ENCODE measurements around the gene DPAGT1. TPM values are rescaled to one million over a fixed set of nuclear protein-coding genes. Genes with fewer than 3 reads are reported as not detected.

DPAGT1 gene
- total RNA-seq, 1 experiment from 2014 or later, result 45.1 TPM

DNA sequence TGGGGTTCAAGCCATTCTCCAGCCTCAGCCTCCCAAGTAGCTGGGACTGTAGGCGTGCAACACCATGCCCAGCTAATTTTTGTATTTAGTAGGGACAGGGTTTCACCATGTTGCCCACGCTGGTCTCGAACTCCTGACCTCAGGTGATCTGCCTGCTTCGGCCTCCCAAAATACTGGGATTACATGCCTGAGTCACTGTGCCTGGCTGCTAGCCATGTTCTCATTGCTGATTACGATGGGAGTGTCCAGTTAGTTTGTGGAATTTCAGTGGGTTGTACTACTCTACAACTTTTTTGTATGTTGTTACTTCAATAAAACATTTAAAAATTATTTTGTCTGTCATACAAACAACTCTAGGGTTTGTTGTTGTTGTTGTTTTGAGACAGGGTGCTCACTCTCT, 38.9 kb downstream of the DPAGT1 start:
- no peaks in the 10 kb centered on the region for H3K9me3 ChIP-seq (ENCODE audit: control insufficient read depth in 1 of 2, insufficient read depth in 1 of 2, low read depth in 1 of 2, low read length in 2 of 2)
- no peak overlapping the region for H3K9ac ChIP-seq (ENCODE audit: low read length)
- H3K27ac ChIP-seq (ENCODE audit: low read depth, low read length), result no peak overlapping the region
- peaks cover 1% of the 10 kb centered on the region for H3K79me2 ChIP-seq (ENCODE audit: insufficient read depth, low read length)
- TF ChIP-seq CEBPB (IDR thresholded peaks at IDR 0.05; ENCODE audit: low read depth) (0 out of 2 replicates have a peak, but pooled peaks have one; percentile 18), JUND (IDR thresholded peaks at IDR 0.05) (0 out of 2 replicates have a peak, but pooled peaks have one; percentile 18), POLR2A (IDR thresholded peaks at IDR 0.05; ENCODE audit: borderline replicate concordance, extremely low read depth, insufficient read depth, insufficient read length) (no peak), FOSL1 (IDR thresholded peaks at IDR 0.05; ENCODE audit: low read depth) (no peak)
- RAD21 ChIA-PET (ENCODE audit: low non-redundant PET in 1 of 2, low total read pairs in 2 of 2, uncharacterized antibody in 2 of 2, unreplicated experiment in 2 of 2), result no interaction called here
- ATAC-seq (no peak), DNase-seq (ENCODE audit: low read depth, low spot score) (no peak)
- H3K27me3 ChIP-seq (ENCODE audit: insufficient read depth, low read length), result no peaks in the 10 kb centered on the region
- CTCF ChIA-PET, result no interaction called here
- H4K20me1 ChIP-seq (ENCODE audit: insufficient read depth), result no peaks in the 10 kb centered on the region
- H3K9me2 ChIP-seq (ENCODE audit: insufficient read depth), result no peaks in the 10 kb centered on the region
- intact Hi-C loops (cut with micrococcal nuclease), result no loop called here
- POLR2A ChIA-PET, result interaction anchor here (0.6 to 1.0 kb wide), 2 partner anchors 29 to 39 kb away, joined by 3 to 4 read pairs; partner anchors contain the start of gene DPAGT1
- no peak overlapping the region for H3K4me3 ChIP-seq (replicated peaks in 1 of 2; ENCODE audit: low read depth in 1 of 2, low read length in 2 of 2)
- no peaks in the 10 kb centered on the region for H3K36me3 ChIP-seq (ENCODE audit: control insufficient read depth in 1 of 2, insufficient read depth in 2 of 2, low read length in 2 of 2)
- BruUV-seq (replicated peaks), result no TSS peak
- peaks cover 12 to 27% of the 10 kb centered on the region in 2 experiments for H3K4me1 ChIP-seq (ENCODE audit: control insufficient read depth in 1 of 2, insufficient read depth in 2 of 2, low read length in 2 of 2)
- peak overlapping the region; percentile 44 for H3K4me2 ChIP-seq (ENCODE audit: low read length)
- no peak overlapping the region for H2AFZ ChIP-seq (ENCODE audit: low read depth, low read length, poor library complexity, severe bottlenecking)

DNA sequence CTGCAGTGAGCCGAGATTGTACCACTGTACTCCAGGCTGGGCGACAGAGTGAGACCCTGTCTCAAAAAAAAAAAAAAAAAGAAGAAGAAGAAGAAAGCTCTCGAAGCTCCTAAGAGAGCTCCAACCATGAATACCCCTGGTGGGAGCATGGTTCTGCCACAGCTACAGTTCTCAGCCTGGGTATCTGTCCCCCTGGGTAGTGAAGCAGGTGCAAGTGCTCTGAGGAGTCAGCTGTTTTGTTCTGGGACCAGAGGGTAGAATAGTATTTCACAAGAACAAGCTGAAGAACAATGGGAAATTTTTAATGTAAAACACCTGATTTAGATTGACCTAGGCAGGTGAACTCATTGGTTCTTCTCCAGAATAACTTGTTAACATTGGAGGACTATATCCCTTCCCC, 40.4 kb downstream of the DPAGT1 start:
- ChIA-PET POLR2A (interaction anchor here (1.1 kb wide), 1 partner anchor 24 kb away, joined by 3 read pairs; the partner anchor contains the start of gene HMBS), RAD21 (ENCODE audit: low non-redundant PET in 1 of 2, low total read pairs in 2 of 2, uncharacterized antibody in 2 of 2, unreplicated experiment in 2 of 2) (interaction anchor here in 1 of 2 experiments (0.7 kb wide), 1 partner anchor 33 kb away, joined by 9 read pairs; no protein-coding TSS in a partner anchor), CTCF (no interaction called here)
- H3K9me3 ChIP-seq (ENCODE audit: control insufficient read depth in 1 of 2, insufficient read depth in 1 of 2, low read depth in 1 of 2, low read length in 2 of 2), result no peaks in the 10 kb centered on the region
- no peaks in the 10 kb centered on the region for H3K36me3 ChIP-seq (ENCODE audit: control insufficient read depth in 1 of 2, insufficient read depth in 2 of 2, low read length in 2 of 2)
- no peak overlapping the region for H3K4me2 ChIP-seq (ENCODE audit: low read length)
- no peak overlapping the region for H3K4me3 ChIP-seq (replicated peaks in 1 of 2; ENCODE audit: low read depth in 1 of 2, low read length in 2 of 2)
- H4K20me1 ChIP-seq (ENCODE audit: insufficient read depth), result no peaks in the 10 kb centered on the region
- intact Hi-C loops (cut with micrococcal nuclease), result no loop called here
- no peak overlapping the region for H2AFZ ChIP-seq (ENCODE audit: low read depth, low read length, poor library complexity, severe bottlenecking)
- TF ChIP-seq ZNF274 (IDR thresholded peaks at IDR 0.05; ENCODE audit: low read depth, low read length) (no peak), JUND (IDR thresholded peaks at IDR 0.05) (no peak), RAD21 (IDR thresholded peaks at IDR 0.05; ENCODE audit: low read depth) (no peak), POLR2A (IDR thresholded peaks at IDR 0.05; ENCODE audit: borderline replicate concordance, extremely low read depth, insufficient read depth, insufficient read length) (no peak), CEBPB (IDR thresholded peaks at IDR 0.05; ENCODE audit: low read depth) (no peak), EGR1 (IDR thresholded peaks at IDR 0.05; ENCODE audit: low read depth) (no peak), FOSL1 (IDR thresholded peaks at IDR 0.05; ENCODE audit: low read depth) (no peak), POLR2AphosphoS5 (IDR thresholded peaks at IDR 0.05; ENCODE audit: low read depth, low read length) (no peak), SRF (IDR thresholded peaks at IDR 0.05; ENCODE audit: low read depth) (no peak), REST (IDR thresholded peaks at IDR 0.05; ENCODE audit: low read depth) (no peak), SIN3A (IDR thresholded peaks at IDR 0.05; ENCODE audit: low read depth) (no peak), YY1 (IDR thresholded peaks at IDR 0.05; ENCODE audit: extremely low read depth, insufficient replicate concordance, low read depth, low read length) (no peak), ZFX (IDR thresholded peaks at IDR 0.05) (no peak)
- TF ChIP-seq, protein P1, sequence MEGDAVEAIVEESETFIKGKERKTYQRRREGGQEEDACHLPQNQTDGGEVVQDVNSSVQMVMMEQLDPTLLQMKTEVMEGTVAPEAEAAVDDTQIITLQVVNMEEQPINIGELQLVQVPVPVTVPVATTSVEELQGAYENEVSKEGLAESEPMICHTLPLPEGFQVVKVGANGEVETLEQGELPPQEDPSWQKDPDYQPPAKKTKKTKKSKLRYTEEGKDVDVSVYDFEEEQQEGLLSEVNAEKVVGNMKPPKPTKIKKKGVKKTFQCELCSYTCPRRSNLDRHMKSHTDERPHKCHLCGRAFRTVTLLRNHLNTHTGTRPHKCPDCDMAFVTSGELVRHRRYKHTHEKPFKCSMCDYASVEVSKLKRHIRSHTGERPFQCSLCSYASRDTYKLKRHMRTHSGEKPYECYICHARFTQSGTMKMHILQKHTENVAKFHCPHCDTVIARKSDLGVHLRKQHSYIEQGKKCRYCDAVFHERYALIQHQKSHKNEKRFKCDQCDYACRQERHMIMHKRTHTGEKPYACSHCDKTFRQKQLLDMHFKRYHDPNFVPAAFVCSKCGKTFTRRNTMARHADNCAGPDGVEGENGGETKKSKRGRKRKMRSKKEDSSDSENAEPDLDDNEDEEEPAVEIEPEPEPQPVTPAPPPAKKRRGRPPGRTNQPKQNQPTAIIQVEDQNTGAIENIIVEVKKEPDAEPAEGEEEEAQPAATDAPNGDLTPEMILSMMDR (IDR thresholded peaks at IDR 0.05 in 2 of 3, conservative IDR thresholded peaks at IDR 0.05 in 1 of 3; ENCODE audit: borderline replicate concordance in 1 of 3, insufficient read depth in 1 of 3, low read depth in 2 of 3, low read length in 2 of 3), result no peak
- no peak overlapping the region for H3K27ac ChIP-seq (ENCODE audit: low read depth, low read length)
- H3K9ac ChIP-seq (ENCODE audit: low read length), result no peak overlapping the region
- H3K27me3 ChIP-seq (ENCODE audit: insufficient read depth, low read length), result no peaks in the 10 kb centered on the region
- no TSS peak for BruUV-seq (replicated peaks)
- DNase-seq (ENCODE audit: low read depth, low spot score), result no peak
- H3K79me2 ChIP-seq (ENCODE audit: insufficient read depth, low read length), result peaks cover 4% of the 10 kb centered on the region
- ATAC-seq, result no peak
- peaks cover 10 to 19% of the 10 kb centered on the region in 2 experiments for H3K4me1 ChIP-seq (ENCODE audit: control insufficient read depth in 1 of 2, insufficient read depth in 2 of 2, low read length in 2 of 2)
- H3K9me2 ChIP-seq (ENCODE audit: insufficient read depth), result no peaks in the 10 kb centered on the region
